ENCODE data around the gene NSRP1.
"Not testable (repeated sequence)": the region's sequence is repeated elsewhere in the genome, so short reads cannot be mapped to it uniquely, and the experiment has no call there.

The NSRP1 gene

DNA sequence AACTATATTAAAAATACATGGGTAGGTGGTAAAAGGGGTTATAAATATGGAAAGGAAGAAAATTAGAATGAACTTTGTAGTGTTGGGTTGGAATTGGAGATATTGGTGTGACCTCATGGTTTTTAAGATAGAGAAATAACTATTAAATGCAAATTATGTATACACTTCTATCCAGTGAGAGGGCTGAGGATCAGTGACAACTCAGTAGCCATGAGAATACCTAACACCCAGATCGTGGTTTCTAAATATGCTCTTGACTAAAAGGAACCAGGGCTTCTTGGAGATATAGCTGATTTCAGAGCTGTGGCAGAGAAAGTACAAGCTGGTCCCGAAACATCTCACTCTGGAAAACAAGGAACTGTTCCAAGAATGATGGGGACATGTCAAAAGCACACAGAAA is 74.5 kb downstream of the NSRP1 start:
- peaks cover 3% of the 10 kb centered on the region for H3K36me3 Mint-ChIP-seq
- H3K4me1 Mint-ChIP-seq: peaks cover 6% of the 10 kb centered on the region
- H3K27me3 Mint-ChIP-seq: no peaks in the 10 kb centered on the region
- no peaks in the 10 kb centered on the region for H3K9me3 Mint-ChIP-seq
- H3K4me3 Mint-ChIP-seq: no peak overlapping the region
- H3K27ac Mint-ChIP-seq: peak overlapping the region; percentile 1

DNA sequence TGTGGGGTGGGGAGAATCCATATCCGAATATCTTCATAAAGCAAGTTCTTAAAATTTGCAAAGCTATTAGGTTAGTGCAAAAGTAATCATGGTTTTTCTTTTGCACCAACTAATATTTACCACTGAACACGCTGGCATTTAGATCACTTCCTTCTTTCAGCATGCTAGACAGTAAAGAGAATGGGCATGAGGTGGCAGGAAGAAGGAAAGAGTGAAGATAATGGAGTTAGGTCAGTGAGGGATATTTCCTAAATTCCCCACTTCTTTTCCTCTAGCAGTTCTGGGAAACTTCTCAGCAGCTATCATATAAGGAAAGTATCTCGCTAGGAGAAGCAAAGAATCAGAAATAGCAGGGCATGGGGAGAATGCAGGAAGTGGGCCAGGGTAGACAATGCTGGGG is 79.9 kb downstream of the NSRP1 start:
- Mint-ChIP-seq H3K27me3 (peaks cover 1% of the 10 kb centered on the region), H3K27ac (no peak overlapping the region), H3K9me3 (no peaks in the 10 kb centered on the region), H3K36me3 (no peaks in the 10 kb centered on the region), H3K4me1 (no peaks in the 10 kb centered on the region), H3K4me3 (no peak overlapping the region)

DNA sequence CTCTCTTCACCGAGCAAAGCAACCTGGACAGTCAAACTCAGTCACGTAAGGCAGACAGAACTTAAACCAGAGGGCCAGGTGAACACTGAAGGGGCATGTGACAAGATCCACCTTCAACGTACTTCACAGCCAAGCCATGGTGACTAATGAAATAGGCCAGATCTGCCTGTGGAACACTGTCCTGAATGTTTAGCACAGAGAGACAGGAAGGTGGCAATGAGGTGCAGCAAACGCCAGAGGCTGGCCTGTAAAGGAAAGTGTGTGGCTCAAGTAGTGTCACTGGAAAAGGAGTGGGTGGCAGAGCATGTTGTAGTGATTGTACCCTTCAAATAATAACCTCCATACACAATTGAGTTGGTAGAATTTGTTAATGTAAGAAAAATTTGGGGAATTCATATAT is 80.8 kb downstream of the NSRP1 start:
- Mint-ChIP-seq H3K4me1 (no peaks in the 10 kb centered on the region), H3K27ac (no peak overlapping the region), H3K9me3 (no peaks in the 10 kb centered on the region), H3K36me3 (no peaks in the 10 kb centered on the region), H3K4me3 (no peak overlapping the region), H3K27me3 (peaks cover 1% of the 10 kb centered on the region)

DNA sequence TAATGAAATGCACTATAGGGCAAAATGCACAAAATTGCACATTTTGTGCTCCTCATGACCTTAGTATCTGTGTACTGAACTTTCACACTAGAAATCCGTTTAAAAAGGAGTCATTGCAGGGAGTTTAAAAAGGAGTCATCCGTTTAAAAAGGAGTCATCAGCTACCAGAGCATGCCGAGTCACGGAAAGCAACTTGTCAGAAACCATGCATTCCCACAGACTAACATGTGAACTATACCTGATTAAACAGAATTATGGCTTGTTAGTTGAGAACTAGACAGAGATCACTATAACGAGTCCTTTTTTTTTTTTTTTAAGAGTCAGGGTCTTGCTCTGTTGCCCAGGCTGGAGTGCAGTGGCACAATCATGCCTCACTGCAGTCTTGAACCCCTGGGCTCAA is 83.0 kb downstream of the NSRP1 start:
- Mint-ChIP-seq H3K9me3 (no peaks in the 10 kb centered on the region), H3K27me3 (peaks cover 4% of the 10 kb centered on the region), H3K4me1 (no peaks in the 10 kb centered on the region), H3K4me3 (no peak overlapping the region), H3K27ac (no peak overlapping the region), H3K36me3 (no peaks in the 10 kb centered on the region)

DNA sequence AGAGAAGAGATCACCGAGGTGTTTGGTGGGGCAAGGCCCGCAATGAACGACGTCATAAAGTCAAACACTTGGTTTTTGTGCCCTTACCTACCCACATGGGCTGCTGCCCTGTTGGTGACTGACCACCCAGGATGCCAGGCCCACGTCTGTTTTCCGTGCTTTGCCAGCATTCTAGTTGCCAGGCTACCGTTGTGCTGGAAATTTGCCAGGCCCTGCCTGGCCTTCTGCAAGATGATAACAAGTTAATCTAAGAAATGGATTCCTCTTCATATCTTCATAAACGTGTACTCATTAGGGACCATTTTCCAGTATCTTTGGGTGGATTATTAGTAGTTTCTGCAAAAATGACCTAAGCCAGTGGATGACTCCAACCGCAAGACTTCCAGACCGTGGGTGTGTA is 83.5 kb downstream of the NSRP1 start:
- Mint-ChIP-seq H3K9me3 (no peaks in the 10 kb centered on the region), H3K27ac (no peak overlapping the region), H3K4me3 (no peak overlapping the region), H3K4me1 (no peaks in the 10 kb centered on the region), H3K27me3 (peaks cover 4% of the 10 kb centered on the region), H3K36me3 (no peaks in the 10 kb centered on the region)

DNA sequence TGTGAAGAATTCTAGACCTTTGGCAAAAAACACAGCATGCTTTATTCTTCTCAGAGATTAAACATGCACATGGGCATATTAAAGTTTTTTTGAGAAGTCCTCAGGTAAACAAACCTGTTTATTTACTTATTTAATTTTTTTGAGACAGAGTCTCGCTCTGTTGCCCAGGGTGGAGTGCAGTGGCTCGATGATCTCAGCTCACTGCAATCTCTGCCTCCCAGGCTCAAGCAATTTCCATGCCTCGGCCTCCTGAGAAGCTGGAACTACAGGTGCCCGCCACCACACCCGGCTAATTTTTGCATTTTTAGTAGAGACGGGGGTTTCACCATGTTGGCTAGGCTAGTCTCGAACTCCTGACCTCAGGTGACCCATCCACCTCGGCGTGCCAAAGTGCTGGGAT is 84.0 kb downstream of the NSRP1 start:
- H3K9me3 Mint-ChIP-seq, H3K4me1 Mint-ChIP-seq: not testable (repeated sequence)

DNA sequence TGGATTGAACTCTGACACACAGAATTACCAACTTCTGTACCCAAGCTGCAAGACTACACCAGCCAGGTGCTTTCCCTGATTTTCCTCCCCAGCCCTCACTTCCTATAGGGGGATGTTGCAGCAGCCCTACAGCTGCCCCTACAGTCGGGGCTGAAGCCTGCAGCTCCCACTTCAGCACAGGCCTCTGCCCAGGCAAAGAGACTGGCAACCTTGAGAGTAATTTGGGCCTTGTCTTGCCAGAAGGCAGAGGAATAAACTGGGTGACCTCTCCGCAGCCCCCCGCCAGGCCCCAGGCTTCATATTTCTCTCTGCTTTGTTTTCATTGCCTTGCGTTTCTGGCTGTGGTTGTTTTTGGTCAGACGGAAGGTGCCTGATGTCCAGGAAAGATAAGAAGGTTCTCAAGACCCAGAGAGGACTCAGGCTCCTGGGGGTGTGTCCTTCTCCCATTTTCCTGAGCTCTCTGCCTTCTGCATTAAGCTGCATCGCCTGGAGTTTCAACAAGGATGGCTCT is 86.9 kb downstream of the NSRP1 start:
- Mint-ChIP-seq H3K27me3 (peaks cover 4% of the 10 kb centered on the region), H3K4me1 (no peaks in the 10 kb centered on the region), H3K36me3 (no peaks in the 10 kb centered on the region), H3K27ac (no peak overlapping the region), H3K4me3 (no peak overlapping the region), H3K9me3 (no peaks in the 10 kb centered on the region)

More for the DNA sequence above, 84.0 kb downstream of the NSRP1 start:
- not testable (repeated sequence) for H3K36me3 Mint-ChIP-seq, H3K4me3 Mint-ChIP-seq, H3K27ac Mint-ChIP-seq, H3K27me3 Mint-ChIP-seq

DNA sequence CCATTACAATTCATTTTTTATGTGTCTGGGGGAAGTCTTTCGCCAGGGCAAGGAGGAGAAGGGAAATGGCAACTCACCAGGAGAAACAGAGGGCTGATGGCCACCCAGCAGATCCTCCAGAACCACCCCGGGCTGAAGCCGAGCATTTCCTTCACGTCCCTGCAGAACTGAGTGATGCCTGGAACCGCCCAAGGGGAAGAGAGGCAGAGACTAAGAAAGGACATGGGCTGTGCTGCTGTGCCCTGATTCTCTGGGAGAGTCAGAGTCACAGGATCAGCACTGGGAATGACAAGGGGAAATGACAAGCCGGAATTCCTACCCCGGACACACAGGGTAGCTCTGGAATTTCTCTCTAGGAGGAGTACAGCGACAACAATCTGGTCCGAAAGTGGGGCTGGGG is 91.0 kb downstream of the NSRP1 start:
- H3K4me3 Mint-ChIP-seq: no peak overlapping the region
- peaks cover 2% of the 10 kb centered on the region for H3K27me3 Mint-ChIP-seq
- no peak overlapping the region for H3K27ac Mint-ChIP-seq
- H3K4me1 Mint-ChIP-seq: no peaks in the 10 kb centered on the region
- no peaks in the 10 kb centered on the region for H3K36me3 Mint-ChIP-seq
- H3K9me3 Mint-ChIP-seq: no peaks in the 10 kb centered on the region

DNA sequence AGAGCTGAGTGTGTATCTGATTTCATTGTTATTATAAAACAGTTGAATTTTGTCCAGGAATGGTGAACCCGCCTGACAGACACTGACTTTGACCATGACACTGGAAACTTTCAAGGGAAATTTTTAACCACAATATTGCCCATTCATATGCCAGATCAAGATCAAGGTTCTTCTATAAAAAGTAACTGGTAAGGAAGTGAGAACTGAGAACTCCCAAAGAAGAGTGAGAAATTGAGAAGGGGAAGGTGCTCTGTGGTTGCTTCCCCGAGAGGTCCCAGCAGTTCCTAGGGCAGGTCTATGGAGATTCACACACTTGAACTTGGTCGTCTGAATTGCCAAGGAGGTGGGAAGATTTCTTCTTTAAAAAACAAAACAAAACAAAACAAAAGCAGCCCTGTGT is 91.6 kb downstream of the NSRP1 start:
- H3K4me3 Mint-ChIP-seq: no peak overlapping the region
- H3K27ac Mint-ChIP-seq: no peak overlapping the region

DNA sequence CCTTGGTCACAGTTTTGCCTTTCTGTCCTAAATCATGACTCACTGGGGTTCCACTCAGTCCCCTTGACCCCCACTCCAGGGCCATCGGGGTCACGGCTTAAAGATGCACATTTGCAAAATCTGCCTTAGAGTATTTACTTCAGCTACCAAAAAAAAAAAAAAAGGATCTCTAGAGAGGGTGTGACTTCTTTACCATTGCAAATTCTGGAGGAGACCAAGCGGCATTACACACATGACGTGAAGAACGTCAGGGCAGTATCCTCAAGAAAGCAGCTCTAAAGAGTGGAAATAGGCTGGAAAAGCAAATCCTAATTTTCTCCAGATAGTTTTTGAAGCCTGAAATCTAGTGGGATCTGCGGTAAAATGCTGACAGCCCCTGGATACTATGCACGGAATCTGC is 93.3 kb downstream of the NSRP1 start:
- no peaks in the 10 kb centered on the region for H3K4me1 Mint-ChIP-seq

More for the DNA sequence above, 91.6 kb downstream of the NSRP1 start:
- H3K4me1 Mint-ChIP-seq: no peaks in the 10 kb centered on the region
- H3K36me3 Mint-ChIP-seq: no peaks in the 10 kb centered on the region
- H3K27me3 Mint-ChIP-seq: peaks cover 2% of the 10 kb centered on the region
- no peaks in the 10 kb centered on the region for H3K9me3 Mint-ChIP-seq

DNA sequence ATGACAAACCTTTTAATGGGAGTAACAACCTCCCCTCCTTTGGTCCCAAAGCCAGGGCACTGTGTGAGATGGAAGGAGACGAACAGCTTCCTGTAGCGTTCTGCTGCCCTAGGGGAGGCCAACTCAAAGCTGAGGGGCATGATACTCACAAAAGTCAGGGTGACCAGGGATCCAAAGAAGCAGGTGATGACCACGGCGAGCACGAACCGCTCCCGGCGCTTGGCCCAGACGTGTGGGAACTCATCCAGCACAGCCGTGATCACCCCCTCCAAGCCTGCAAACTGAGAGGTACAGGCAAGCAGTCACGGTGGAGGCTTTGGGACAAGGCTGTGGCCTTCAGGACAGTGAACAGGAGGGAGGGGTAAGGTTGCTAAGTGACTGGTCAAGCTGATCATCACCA is 93.8 kb downstream of the NSRP1 start:
- H3K4me1 Mint-ChIP-seq: no peaks in the 10 kb centered on the region
- H3K9me3 Mint-ChIP-seq: no peaks in the 10 kb centered on the region
- H3K27ac Mint-ChIP-seq: no peak overlapping the region
- no peaks in the 10 kb centered on the region for H3K27me3 Mint-ChIP-seq
- no peak overlapping the region for H3K4me3 Mint-ChIP-seq
- H3K36me3 Mint-ChIP-seq: no peaks in the 10 kb centered on the region

More for the DNA sequence above, 93.3 kb downstream of the NSRP1 start:
- Mint-ChIP-seq H3K36me3 (no peaks in the 10 kb centered on the region), H3K27me3 (no peaks in the 10 kb centered on the region), H3K9me3 (no peaks in the 10 kb centered on the region), H3K27ac (no peak overlapping the region), H3K4me3 (no peak overlapping the region)

DNA sequence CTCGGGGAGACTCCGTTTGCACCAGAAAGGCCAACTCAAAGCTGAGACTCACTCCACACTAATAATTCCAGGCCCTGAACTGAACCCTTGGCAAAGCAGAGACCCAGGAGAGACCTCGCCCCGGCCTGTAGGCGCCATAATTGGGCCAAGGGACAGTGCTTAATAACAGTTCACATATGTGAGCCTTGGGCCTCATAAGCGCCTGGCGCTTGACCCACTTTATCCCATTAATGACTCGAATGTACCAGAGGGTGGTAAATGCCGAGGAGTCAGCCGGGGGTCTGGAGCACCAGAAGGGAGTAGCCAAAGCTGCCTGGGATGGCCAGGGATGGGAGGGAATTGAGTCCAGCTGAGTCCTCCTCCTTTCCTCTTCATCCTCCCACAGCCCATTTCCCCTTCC is 94.3 kb downstream of the NSRP1 start:
- Mint-ChIP-seq H3K27ac (no peak overlapping the region), H3K27me3 (no peaks in the 10 kb centered on the region), H3K4me3 (no peak overlapping the region), H3K9me3 (no peaks in the 10 kb centered on the region), H3K4me1 (no peaks in the 10 kb centered on the region), H3K36me3 (no peaks in the 10 kb centered on the region)

DNA sequence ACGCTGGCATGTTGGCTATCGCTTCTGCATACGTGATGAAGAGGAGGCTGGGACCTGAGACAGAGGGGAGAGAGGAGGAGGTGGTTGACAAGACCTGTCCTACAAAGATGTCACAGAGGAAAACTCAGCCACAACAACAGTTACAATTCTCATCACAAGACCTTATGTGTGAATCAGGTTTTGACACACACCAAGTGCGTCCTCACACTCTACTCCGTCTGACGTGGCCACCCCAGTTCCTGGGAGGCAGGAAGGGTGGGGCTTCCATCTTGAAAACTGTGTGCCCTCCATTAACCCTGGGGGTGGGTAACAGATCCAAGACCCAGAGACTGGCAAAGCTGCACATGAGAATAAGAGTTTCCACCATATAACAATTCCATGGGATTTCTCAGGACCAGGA is 94.8 kb downstream of the NSRP1 start:
- no peaks in the 10 kb centered on the region for H3K27me3 Mint-ChIP-seq
- no peak overlapping the region for H3K27ac Mint-ChIP-seq
- no peak overlapping the region for H3K4me3 Mint-ChIP-seq
- H3K4me1 Mint-ChIP-seq: no peaks in the 10 kb centered on the region
- H3K36me3 Mint-ChIP-seq: no peaks in the 10 kb centered on the region
- H3K9me3 Mint-ChIP-seq: no peaks in the 10 kb centered on the region

DNA sequence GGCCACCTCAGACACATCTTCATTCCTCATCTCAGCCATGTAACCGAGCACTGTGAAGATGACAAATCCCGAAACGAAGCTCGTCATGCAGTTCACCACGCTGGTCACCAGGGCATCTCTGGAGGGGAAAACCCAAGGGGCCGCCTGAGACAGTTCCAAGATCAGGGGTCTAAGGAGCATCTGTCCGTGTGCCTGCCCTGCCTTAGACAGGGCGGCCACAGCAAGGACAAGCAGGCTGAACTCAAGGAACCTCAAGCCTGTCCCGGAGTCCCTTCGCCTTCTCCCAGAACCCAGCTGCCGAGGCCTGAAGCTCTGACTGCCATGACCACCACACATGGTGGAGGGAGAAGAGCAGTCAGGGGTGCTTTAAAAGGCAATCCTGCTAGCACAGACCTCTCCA is 96.1 kb downstream of the NSRP1 start:
- H3K4me1 Mint-ChIP-seq: no peaks in the 10 kb centered on the region
- no peaks in the 10 kb centered on the region for H3K27me3 Mint-ChIP-seq
- H3K9me3 Mint-ChIP-seq: no peaks in the 10 kb centered on the region
- no peak overlapping the region for H3K4me3 Mint-ChIP-seq
- no peak overlapping the region for H3K27ac Mint-ChIP-seq
- no peaks in the 10 kb centered on the region for H3K36me3 Mint-ChIP-seq

DNA sequence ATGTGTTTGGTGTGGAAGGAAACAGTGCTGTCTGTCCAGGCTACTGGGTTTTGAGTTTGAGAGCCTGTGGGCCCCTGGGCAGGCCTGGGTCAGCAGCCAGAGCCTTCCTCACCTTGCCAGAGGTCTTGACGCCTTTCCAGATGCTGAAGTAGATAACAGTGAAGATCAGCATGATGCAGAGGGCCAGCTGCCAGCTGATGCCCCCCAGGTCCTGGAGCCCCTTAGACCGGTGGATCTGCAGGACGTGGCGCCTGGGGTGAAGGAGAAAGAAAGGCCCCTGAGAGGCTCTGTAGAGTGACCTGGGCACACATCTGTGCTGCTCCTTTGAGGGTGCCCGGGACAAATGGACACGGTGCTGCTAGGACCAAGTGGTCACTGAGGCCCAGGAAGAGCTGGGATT is 100.4 kb downstream of the NSRP1 start:
- Mint-ChIP-seq H3K36me3 (no peaks in the 10 kb centered on the region), H3K4me1 (no peaks in the 10 kb centered on the region), H3K27ac (no peak overlapping the region), H3K4me3 (no peak overlapping the region), H3K9me3 (no peaks in the 10 kb centered on the region), H3K27me3 (no peaks in the 10 kb centered on the region)

DNA sequence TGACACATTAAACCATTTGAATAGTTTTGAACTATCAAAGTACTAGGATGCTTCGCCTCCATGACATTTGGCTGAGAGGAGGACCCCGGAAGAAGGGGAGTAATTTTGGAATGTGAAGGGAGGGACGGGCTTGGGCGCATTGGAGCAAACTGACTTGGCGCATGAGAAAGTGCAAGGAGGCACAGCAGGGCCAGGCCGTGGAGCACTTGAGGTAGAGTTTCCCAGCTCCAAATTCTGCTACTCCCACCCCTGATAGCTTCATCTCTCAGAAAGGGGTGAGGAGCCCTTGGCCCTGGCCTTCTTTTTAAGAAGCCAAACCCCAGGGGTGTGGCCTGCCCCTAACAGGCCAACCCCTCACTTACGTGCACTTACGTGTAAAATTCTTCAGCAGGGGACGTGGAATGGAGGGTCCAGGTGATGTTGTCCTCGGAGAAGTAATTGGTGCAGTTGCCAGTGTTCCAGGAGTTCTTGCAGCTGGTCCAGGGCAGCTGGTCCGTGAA is 101.2 kb downstream of the NSRP1 start:
- H3K9me3 Mint-ChIP-seq: no peaks in the 10 kb centered on the region
- no peaks in the 10 kb centered on the region for H3K36me3 Mint-ChIP-seq
- no peaks in the 10 kb centered on the region for H3K4me1 Mint-ChIP-seq
- H3K27ac Mint-ChIP-seq: no peak overlapping the region
- no peak overlapping the region for H3K4me3 Mint-ChIP-seq
- no peaks in the 10 kb centered on the region for H3K27me3 Mint-ChIP-seq

DNA sequence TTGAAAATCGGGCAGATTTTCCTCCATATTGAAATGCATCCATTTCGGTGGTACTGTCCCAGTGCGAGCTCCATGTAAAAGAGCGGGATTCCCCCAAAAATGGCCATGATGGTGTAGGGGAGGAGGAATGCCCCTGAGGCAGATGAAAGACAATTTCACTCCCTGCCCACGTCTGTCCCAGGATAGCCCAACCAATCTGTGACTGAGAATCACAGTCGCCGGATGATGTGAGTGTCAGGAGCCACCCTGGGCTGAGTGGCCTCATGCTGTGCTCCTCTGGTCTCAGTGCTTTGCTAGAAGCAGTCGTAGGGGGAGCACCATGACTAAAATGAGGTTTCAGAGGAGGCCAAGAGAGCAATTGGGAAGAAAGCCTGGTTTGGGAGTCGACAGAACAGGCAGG is 102.2 kb downstream of the NSRP1 start:
- Mint-ChIP-seq H3K36me3 (no peaks in the 10 kb centered on the region), H3K27ac (no peak overlapping the region), H3K4me3 (no peak overlapping the region), H3K9me3 (no peaks in the 10 kb centered on the region), H3K27me3 (no peaks in the 10 kb centered on the region), H3K4me1 (no peaks in the 10 kb centered on the region)

Data from activated naive CD4-positive, alpha-beta T cell treated with anti-CD3 and anti-CD28 coated beads, Interleukin-2, amount 50 U/mL, for 24 hours (primary cell).